HG03280 (cell line): Measurements from ENCODE around the gene FBLN5.

Experiments
- ATAC-seq: cut with Tn5 transposase; IDR thresholded peaks from one replicate; pipeline ENCODE4 v1.9.1; 2021; ENCODE audit warnings: mild to moderate bottlenecking, moderate library complexity; ENCODE audit not compliant: unreplicated experiment

FBLN5 gene

GRCh38 chr14:91946622-91947474, 646 bp downstream of the FBLN5 start:
- ATAC-seq = no peak

- ATAC-seq = no peak
These were observed 1.5 kb downstream of the FBLN5 start for GRCh38 chr14:91945751-91946621.

- no peak for ATAC-seq
These were observed 4.5 kb downstream of the FBLN5 start for GRCh38 chr14:91942946-91943345.

- no peak for ATAC-seq
These were observed 5.4 kb downstream of the FBLN5 start for GRCh38 chr14:91942128-91942527.

- ATAC-seq = no peak
These were observed 7.3 kb downstream of the FBLN5 start for GRCh38 chr14:91940209-91940608.

GRCh38 chr14:91935586-91935985, 11.9 kb downstream of the FBLN5 start:
- ATAC-seq = no peak

- no peak for ATAC-seq
These were observed 12.8 kb downstream of the FBLN5 start for GRCh38 chr14:91934554-91935285.

- ATAC-seq = no peak
These were observed 15.9 kb downstream of the FBLN5 start for GRCh38 chr14:91931478-91932088.

GRCh38 chr14:91929700-91930099, 17.8 kb downstream of the FBLN5 start:
- no peak for ATAC-seq

GRCh38 chr14:91927800-91928199, 19.7 kb downstream of the FBLN5 start:
- ATAC-seq = no peak

- no peak for ATAC-seq
These were observed 20.3 kb downstream of the FBLN5 start for GRCh38 chr14:91927191-91927590.

GRCh38 chr14:91926131-91926890, 21.2 kb downstream of the FBLN5 start:
- ATAC-seq = no peak

- no peak for ATAC-seq
These were observed 21.8 kb downstream of the FBLN5 start for GRCh38 chr14:91925727-91926121.

GRCh38 chr14:91925001-91925726, 22.3 kb downstream of the FBLN5 start:
- no peak for ATAC-seq

GRCh38 chr14:91920526-91920925, 27.0 kb downstream of the FBLN5 start:
- ATAC-seq = no peak

GRCh38 chr14:91919814-91920213, 27.7 kb downstream of the FBLN5 start:
- no peak for ATAC-seq

- no peak for ATAC-seq
These were observed 29.2 kb downstream of the FBLN5 start for GRCh38 chr14:91918186-91918883.

- no peak for ATAC-seq
These were observed 35.5 kb downstream of the FBLN5 start for GRCh38 chr14:91912035-91912434.
